K562 (cell line): ENCODE results near the gene ADGRG1. TPM values are rescaled to one million over a fixed set of nuclear protein-coding genes. Genes with fewer than 3 reads are reported as not detected.

ENCODE experiments used
- ATAC-seq: fragments of 200-7000 bp; cut with Tn5 transposase; 3 replicates; pipeline ENCODE4 v1.9.1; 2020; ENCODE audit warnings: moderate library complexity
- BruUV-seq: library from RNA; stranded (reverse); fragments of 400-500 nt; replicated peaks from 2 replicates; lab custom pipeline; 2021; lab: Mats Ljungman, UMichigan
- CTCF ChIA-PET: fragments of 300-600 bp; formaldehyde crosslinking; extraction: SDS; loops from one replicate; lab custom pipeline; 2021; ENCODE audit warnings: low intra/inter-chr PET ratio; lab: Yijun Ruan, JAX
- POLR2A ChIA-PET: fragments of 300-600, 350-650 bp; sonication (Branson Sonifier 250); formaldehyde crosslinking; extraction: SDS; loops from one replicate; lab custom pipeline; 2021; ENCODE audit warnings: antibody characterized with exemption, inconsistent platforms; lab: Yijun Ruan, JAX
- DNase-seq, 4 experiments: peaks; one replicate each; pipeline versions ENCODE4 v3.0.0 to v3.0.0-alpha.2; 2011 to 2018; ENCODE audit warnings: low spot score in 3 of 4, mixed read lengths in 3 of 4; ENCODE audit errors: extremely low read depth in 1 of 4
- FAIRE-seq: peaks from 2 replicates; lab custom pipeline; 2011; peaks lifted over from hg19 to GRCh38; lab: Jason Lieb, UNC
- H2AFZ ChIP-seq: 2 replicates; pipeline ENCODE4 v1.6.0; 2011; ENCODE audit warnings: low read depth, low read length, control low read depth, inconsistent platforms
- H3K27ac ChIP-seq: fragments of 200-600 bp; 3 replicates; pipeline ENCODE4 v1.8.0; 2011; ENCODE audit warnings: low read depth, mild to moderate bottlenecking, control low read depth, inconsistent platforms, low read length, moderate library complexity, mixed read lengths; ENCODE audit errors: extremely low read depth
- H3K27me3 ChIP-seq, 2 experiments: fragments of 300-600 bp in 1 of 2; 2 replicates in 1 of 2; 3 replicates in 1 of 2; pipeline versions ENCODE4 v1.6.0 to v1.8.0; 2011; ENCODE audit warnings: inconsistent platforms in 2 of 2, low read length in 2 of 2, mild to moderate bottlenecking in 1 of 2, mixed read lengths in 1 of 2, moderate library complexity in 1 of 2; ENCODE audit not compliant: control insufficient read depth in 2 of 2, insufficient read depth in 2 of 2
- H3K36me3 ChIP-seq: fragments of 300-600 bp; 3 replicates; pipeline ENCODE4 v1.8.0; 2011; ENCODE audit warnings: mild to moderate bottlenecking, low read length, inconsistent platforms; ENCODE audit not compliant: control insufficient read depth, insufficient read depth
- H3K4me1 ChIP-seq, 2 experiments: fragments of 200-600 bp in 1 of 2; replicated peaks in 1 of 2; 2 replicates in 1 of 2; 3 replicates in 1 of 2; pipeline versions ENCODE4 v1.5.1 to v1.8.0; 2011; ENCODE audit warnings: inconsistent platforms in 2 of 2, low read length in 2 of 2, mild to moderate bottlenecking in 1 of 2, mixed read lengths in 1 of 2, moderate library complexity in 1 of 2; ENCODE audit not compliant: control insufficient read depth in 2 of 2, insufficient read depth in 2 of 2
- H3K4me2 ChIP-seq: 2 replicates; pipeline ENCODE4 v1.6.1; 2011; ENCODE audit warnings: low read length, control low read depth, inconsistent platforms, mixed read lengths; ENCODE audit not compliant: insufficient read depth
- H3K4me3 ChIP-seq: fragments of 200-600 bp; sonication (generic), shearing (Covaris generic); 2 replicates; pipeline ENCODE4 v1.5.1; 2016; ENCODE audit warnings: control low read depth, inconsistent platforms
- H3K79me2 ChIP-seq: fragments of 200-600 bp; 3 replicates; pipeline ENCODE4 v1.8.0; 2011; ENCODE audit warnings: low read length, inconsistent platforms; ENCODE audit not compliant: control insufficient read depth, insufficient read depth
- H3K9ac ChIP-seq, 2 experiments: 2 replicates each; pipeline versions ENCODE4 v1.6.0 to v1.6.1; 2011; ENCODE audit warnings: low read depth in 2 of 2, low read length in 2 of 2, control low read depth in 1 of 2, inconsistent platforms in 1 of 2, mild to moderate bottlenecking in 1 of 2, mixed read lengths in 1 of 2; ENCODE audit not compliant: insufficient read depth in 1 of 2
- H3K9me1 ChIP-seq: one replicate; pipeline ENCODE4 v1.6.0; 2011; ENCODE audit warnings: inconsistent platforms, mild to moderate bottlenecking, low read length, moderate library complexity; ENCODE audit not compliant: control insufficient read depth, insufficient read depth
- H3K9me3 ChIP-seq: replicated peaks from 2 replicates; pipeline ENCODE4 v1.5.1; 2011; ENCODE audit warnings: low read depth, low read length, inconsistent platforms; ENCODE audit not compliant: control insufficient read depth, insufficient read depth
- H4K20me1 ChIP-seq: replicated peaks from 2 replicates; pipeline ENCODE4 v1.6.1; 2011; ENCODE audit warnings: low read length, inconsistent platforms, mixed read lengths; ENCODE audit not compliant: control insufficient read depth, insufficient read depth
- BHLHE40 ChIP-seq: IDR thresholded peaks from 2 replicates; pipeline ENCODE4 v1.6.1; 2011; ENCODE audit warnings: low read length, improper control_type of control experiment
- HDAC2 ChIP-seq: fragments of 450-650 bp; IDR thresholded peaks from 2 replicates; pipeline ENCODE4 v1.6.1; 2016; ENCODE audit warnings: mild to moderate bottlenecking
- NR1H2 ChIP-seq: sonication (generic); formaldehyde crosslinking; IDR thresholded peaks from 2 replicates; pipeline ENCODE4 v1.4.0; 2020; ENCODE audit warnings: mild to moderate bottlenecking, missing genetic modification reagents
- POLR2AphosphoS5 ChIP-seq: IDR thresholded peaks from 2 replicates; pipeline ENCODE4 v1.6.1; 2011; ENCODE audit warnings: mild to moderate bottlenecking, low read depth, low read length, moderate library complexity; ENCODE audit not compliant: control insufficient read depth, insufficient read depth
- PTBP1 ChIP-seq: fragments of 200-400 bp; formaldehyde crosslinking; IDR thresholded peaks from 2 replicates; pipeline ENCODE4 v1.6.1; 2017; ENCODE audit warnings: low read depth, low read length
- RFX5 ChIP-seq: IDR thresholded peaks from 2 replicates; pipeline ENCODE4 v1.6.1; 2011; ENCODE audit warnings: low read depth, mild to moderate bottlenecking, improper control_type of control experiment, low read length
- SMAD2 ChIP-seq: fragments of 150-350 bp; IDR thresholded peaks from 2 replicates; pipeline ENCODE4 v1.6.1; 2014; ENCODE audit warnings: low read depth, mild to moderate bottlenecking, low read length
- TCFL5 ChIP-seq: fragments of 250-450 bp; sonication (Bioruptor Pico); conservative IDR thresholded peaks from 2 replicates; pipeline ENCODE4 v1.6.1; 2021; ENCODE audit warnings: mild to moderate bottlenecking, moderate library complexity, matching md5 sums
- YBX1 ChIP-seq: fragments of 450-650 bp; IDR thresholded peaks from 2 replicates; pipeline ENCODE4 v1.7.1; 2016; ENCODE audit warnings: mild to moderate bottlenecking
- ZNF146 ChIP-seq: IDR thresholded peaks from one replicate; pipeline ENCODE4 v1.6.1; 2018; ENCODE audit warnings: missing compliant biosample characterization; ENCODE audit not compliant: unreplicated experiment
- ZNF699 ChIP-seq: fragments of 250-450 bp; sonication (Bioruptor Pico); IDR thresholded peaks from 2 replicates; pipeline ENCODE4 v1.8.0; 2021; ENCODE audit warnings: mild to moderate bottlenecking, moderate library complexity; ENCODE audit not compliant: insufficient replicate concordance
- ZNF76 ChIP-seq: fragments of 250-450 bp; sonication (Bioruptor Pico); IDR thresholded peaks from 2 replicates; pipeline ENCODE4 v1.4.0; 2020; ENCODE audit warnings: mild to moderate bottlenecking, moderate library complexity, borderline replicate concordance
- WGBS: fragments of 100-300 bp; shearing (Covaris generic); methylation state at CpG from one replicate; pipeline ENCODE4 v1.1.6; 2016; ENCODE audit warnings: low coverage, mixed read lengths; ENCODE audit not compliant: insufficient coverage; ENCODE audit errors: missing lambda C conversion rate; 5-methylcytosine and 5-hydroxymethylcytosine counted together
- in situ Hi-C: fragments of 300-500 bp; cut with MboI; formaldehyde crosslinking; loops from 4 replicates; pipeline ENCODE4 v1.15.0; 2018; ENCODE audit warnings: inconsistent platforms, mixed read lengths
- intact Hi-C: fragments of 100-400 bp; cut with micrococcal nuclease; formaldehyde crosslinking; loops from 2 replicates; pipeline ENCODE4 v1.14.2; 2022
- polyA plus RNA-seq, 8 experiments: library from polyadenylated mRNA; depleted of rRNA in 4 of 8; stranded (reverse) in 5 of 8; unstranded in 3 of 8; fragments of >200 nt; fragmentation: Nextera tagmentation in 2 of 8; fragmentation: Illumina TruSeq in 1 of 8; extraction: Ambion mirVana in 2 of 8; extraction: Trizol in 1 of 8; gene quantifications; 2 replicates each; pipeline versions ENCODE4 v1.2.1 to v1.2.3, GENCODE V29; 2011 to 2014; ENCODE audit warnings: inconsistent platforms in 1 of 8, missing spikeins in 1 of 8
- total RNA-seq, 7 experiments: library from RNA; depleted of rRNA in 6 of 7; stranded (reverse); fragments of >200 nt in 6 of 7; fragmentation: Illumina TruSeq in 2 of 7; extraction: Trizol in 2 of 7; gene quantifications; 2 replicates each; pipeline versions ENCODE4 v1.2.1 to v1.2.3, GENCODE V29; 2011 to 2021; ENCODE audit warnings: low replicate concordance in 1 of 7
- TF ChIP-seq, protein P1 (sequence below), 2 experiments: fragments of 450-650 bp; IDR thresholded peaks; 2 replicates each; pipeline ENCODE4 v1.6.1; 2016

The ADGRG1 gene
- total and polyA plus RNA-seq, 9 of the 15 experiments (the other 6 are each of a cell fraction or from before 2014, with no cell fraction given): 0.04 to 0.31 (median 0.16) TPM; not detected in 6

DNA sequence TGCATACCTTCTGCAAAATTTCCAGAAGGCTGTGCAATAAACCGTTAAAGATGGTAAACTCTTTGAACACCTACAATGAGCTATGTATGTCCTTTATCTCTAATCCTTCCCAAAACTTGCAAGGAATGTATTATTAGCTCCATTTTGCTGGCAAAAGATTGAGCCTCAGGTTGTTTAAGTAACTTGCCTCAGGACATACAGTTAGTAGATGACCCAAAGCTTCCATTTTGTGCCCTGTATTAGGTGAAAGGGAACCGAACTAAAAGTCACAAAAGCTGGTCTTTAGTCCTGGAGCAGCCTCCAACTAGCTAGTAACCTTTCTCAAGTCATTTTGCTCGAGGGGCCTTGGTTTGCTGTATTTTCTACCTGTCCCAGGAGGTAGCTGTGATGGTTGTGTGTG, 44.0 kb downstream of the ADGRG1 start:
- no peaks in the 10 kb centered on the region for H3K9me3 ChIP-seq
- CTCF ChIA-PET: no interaction called here
- H3K79me2 ChIP-seq: no peaks in the 10 kb centered on the region
- no peaks in the 10 kb centered on the region for H3K36me3 ChIP-seq
- no peak overlapping the region for H3K4me3 ChIP-seq
- peaks cover 3% of the 10 kb centered on the region for H3K9me1 ChIP-seq
- intact Hi-C loops (no loop called here), in situ Hi-C loops (no loop called here)
- no peak overlapping the region for H2AFZ ChIP-seq
- ATAC-seq (no peak), DNase-seq (no peak), FAIRE-seq (no peak)
- H3K4me2 ChIP-seq: no peak overlapping the region
- H4K20me1 ChIP-seq: no peaks in the 10 kb centered on the region
- POLR2A ChIA-PET: interaction anchor here (0.6 to 2.3 kb wide), 5 partner anchors 10 to 63 kb away, joined by 3 to 12 read pairs (median 3); partner anchors contain the start of gene KATNB1
- no peak for TF ChIP-seq SMAD2
- no peak for TF ChIP-seq ZNF146 (CRISPR knock-in tag)
- no peak for TF ChIP-seq TCFL5 (CRISPR knock-in tag)
- no peak for TF ChIP-seq NR1H2 (CRISPR knock-in tag)
- TF ChIP-seq, protein P1, sequence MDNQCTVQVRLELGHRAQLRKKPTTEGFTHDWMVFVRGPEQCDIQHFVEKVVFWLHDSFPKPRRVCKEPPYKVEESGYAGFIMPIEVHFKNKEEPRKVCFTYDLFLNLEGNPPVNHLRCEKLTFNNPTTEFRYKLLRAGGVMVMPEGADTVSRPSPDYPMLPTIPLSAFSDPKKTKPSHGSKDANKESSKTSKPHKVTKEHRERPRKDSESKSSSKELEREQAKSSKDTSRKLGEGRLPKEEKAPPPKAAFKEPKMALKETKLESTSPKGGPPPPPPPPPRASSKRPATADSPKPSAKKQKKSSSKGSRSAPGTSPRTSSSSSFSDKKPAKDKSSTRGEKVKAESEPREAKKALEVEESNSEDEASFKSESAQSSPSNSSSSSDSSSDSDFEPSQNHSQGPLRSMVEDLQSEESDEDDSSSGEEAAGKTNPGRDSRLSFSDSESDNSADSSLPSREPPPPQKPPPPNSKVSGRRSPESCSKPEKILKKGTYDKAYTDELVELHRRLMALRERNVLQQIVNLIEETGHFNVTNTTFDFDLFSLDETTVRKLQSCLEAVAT (IDR thresholded peaks at IDR 0.05): no peak
- TF ChIP-seq ZNF699 (CRISPR knock-in tag): no peak
- no peak for TF ChIP-seq RFX5
- no peak for TF ChIP-seq POLR2AphosphoS5
- no peak for TF ChIP-seq HDAC2
- no peak for TF ChIP-seq PTBP1
- no peak for TF ChIP-seq YBX1
- TF ChIP-seq BHLHE40: no peak
- no peak for TF ChIP-seq ZNF76
- H3K4me1 ChIP-seq: peaks cover 35 to 39% of the 10 kb centered on the region in 2 experiments
- H3K27ac ChIP-seq: no peak overlapping the region
- H3K27me3 ChIP-seq: 0 out of 5 replicates have a peak, but pooled peaks cover 0 to 5% of the 10 kb centered on the region in 2 experiments
- H3K9ac ChIP-seq: no peak overlapping the region
- BruUV-seq: no TSS peak
- whole genome bisulfite sequencing: 26% methylated on average over 3 of the region's 3 CpGs
